Erythroblast (primary cell): ENCODE measurements around the gene PTS.
A peak's percentile ranks its signal among the peaks of the same experiment; 100 is the strongest.
"Not testable (repeated sequence)": the region's sequence is repeated elsewhere in the genome, so short reads cannot be mapped to it uniquely, and the experiment has no call there.

Source experiments
- DNase-seq, 2 experiments: peaks; one replicate each; lab custom pipeline; 2025; lab: John Stamatoyannopoulos, UW
- GATA1 ChIP-seq: IDR thresholded peaks from 2 replicates; pipeline ENCODE4 v1.6.1; 2011; ENCODE audit warnings: low read depth, mild to moderate bottlenecking, control low read depth, low read length, moderate library complexity
- POLR2A ChIP-seq: IDR thresholded peaks from 2 replicates; pipeline ENCODE4 v1.6.1; 2011; ENCODE audit warnings: mild to moderate bottlenecking, low read length

PTS gene

DNA sequence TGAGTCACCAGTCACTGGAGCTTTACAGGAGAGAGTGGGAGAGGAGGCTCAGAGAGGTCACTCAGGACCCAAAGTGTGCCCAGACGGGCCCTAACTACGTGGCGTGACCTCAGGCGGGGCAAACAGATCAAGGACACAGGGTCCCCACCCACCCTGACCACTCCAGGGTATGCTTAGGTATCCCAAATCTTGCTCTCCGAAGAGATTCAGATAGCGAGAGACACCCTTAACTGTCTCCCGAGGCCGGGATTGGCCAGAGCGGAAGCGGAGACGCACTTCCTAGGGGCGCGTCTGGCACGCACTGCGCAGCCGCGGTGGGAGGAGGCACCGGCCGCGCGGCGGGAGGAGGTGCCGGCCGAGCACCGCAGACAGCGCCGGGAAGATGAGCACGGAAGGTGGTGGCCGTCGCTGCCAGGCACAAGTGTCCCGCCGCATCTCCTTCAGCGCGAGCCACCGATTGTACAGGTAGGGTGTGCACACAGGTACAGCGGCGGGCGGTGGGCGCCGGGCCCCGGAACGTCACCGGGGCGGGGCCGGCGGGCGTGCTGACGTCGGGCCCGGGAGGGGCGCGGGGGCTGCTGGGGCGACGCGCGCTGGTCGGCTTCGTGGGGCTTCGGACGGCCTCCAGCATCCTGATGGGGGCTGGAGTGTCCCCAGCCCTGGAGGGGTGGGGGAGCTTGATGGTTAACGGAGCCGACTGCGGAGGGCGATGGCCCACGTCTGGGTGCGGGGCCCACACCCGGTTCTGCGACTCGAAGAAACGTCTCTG, at the start of gene PTS:
Gene PTS, plus strand, starts transcription at position 367 of the 769 bp plus-strand sequence. Its CDS starts 16 bp downstream, at position 383.
- DNase-seq = peak; percentile 90 to 93
- TF ChIP-seq GATA1 = no peak
- peak; percentile 95 for TF ChIP-seq POLR2A

DNA sequence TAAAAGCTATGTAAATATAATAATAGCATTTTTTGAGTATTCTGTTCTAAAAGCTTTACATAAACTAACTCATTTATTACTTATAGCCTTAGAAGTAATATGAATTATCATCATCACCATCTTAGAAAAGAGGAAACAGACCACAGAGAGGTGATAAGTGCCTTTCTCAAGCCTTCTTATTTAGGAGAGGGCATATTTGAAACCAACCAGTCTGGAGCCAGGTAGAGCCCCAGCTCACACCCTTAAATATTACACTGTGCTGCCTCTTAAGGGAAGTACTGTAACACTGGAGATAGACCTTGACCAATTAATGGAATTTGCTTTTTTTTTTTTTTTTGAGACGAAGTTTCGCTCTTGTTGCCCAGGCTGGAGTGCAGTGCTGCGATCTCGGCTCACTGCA, 48.6 kb upstream of the PTS start:
- TF ChIP-seq POLR2A (no peak), GATA1 (no peak)
- no peak for DNase-seq

DNA sequence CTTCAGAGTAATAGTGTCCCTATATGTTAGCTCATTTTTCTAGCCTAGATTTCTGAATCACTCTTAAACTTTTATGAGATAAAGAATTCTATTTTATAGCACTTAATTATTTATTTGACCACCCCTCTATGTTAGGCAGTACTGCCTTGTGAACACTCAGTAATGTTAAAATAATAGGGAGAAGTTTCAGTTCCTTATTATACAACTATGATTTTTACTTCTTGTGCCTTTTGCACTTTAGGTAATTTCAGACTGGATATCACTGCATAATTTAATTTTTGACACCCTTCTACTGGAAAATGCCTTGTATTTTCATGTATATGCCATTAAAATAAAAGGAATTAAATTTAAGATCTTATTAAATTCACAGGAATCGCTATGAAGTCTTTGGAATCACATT, 47.8 kb upstream of the PTS start:
- no peak for TF ChIP-seq POLR2A
- no peak for TF ChIP-seq GATA1
- DNase-seq = no peak

DNA sequence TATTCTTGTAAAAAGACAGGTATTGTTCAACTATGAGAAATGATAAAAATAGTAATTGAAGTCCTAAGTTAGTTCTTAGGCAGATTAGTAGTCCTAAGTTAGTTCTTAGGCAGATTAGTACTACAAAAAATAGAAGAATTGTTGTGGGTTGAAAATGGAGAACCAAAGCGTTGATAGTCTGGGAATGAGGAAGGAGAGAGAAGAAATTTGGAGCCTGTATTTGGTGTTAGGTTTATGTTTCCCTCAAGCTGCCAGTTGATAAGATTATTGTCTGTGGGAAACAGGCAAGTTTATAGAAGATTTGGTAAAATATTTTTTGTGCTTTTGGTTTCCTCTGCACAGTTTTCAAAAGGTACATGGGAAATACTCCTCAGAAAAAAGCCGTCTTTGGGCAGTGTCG, 47.3 kb upstream of the PTS start:
- TF ChIP-seq POLR2A = no peak
- TF ChIP-seq GATA1 = no peak
- DNase-seq = no peak

DNA sequence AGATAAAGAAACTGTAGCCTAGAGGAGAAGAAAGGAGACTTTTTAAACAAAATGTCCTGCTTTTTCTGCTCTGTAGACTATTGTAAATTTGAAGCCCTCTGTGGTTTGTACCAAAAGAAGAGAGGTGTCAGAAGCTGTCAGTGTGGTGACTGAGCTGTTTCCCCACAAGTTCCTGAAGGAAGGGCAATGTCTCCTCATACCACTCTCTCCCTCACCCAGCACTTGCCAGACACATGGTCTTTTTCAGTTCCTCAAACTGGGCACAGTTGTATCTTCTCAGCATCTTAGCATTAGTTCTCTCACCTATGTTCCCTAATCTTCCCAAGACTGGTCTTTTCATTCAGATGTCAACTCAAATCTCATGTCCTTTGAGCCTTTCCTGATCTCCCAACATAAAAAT, 46.6 kb upstream of the PTS start:
- no peak for DNase-seq
- TF ChIP-seq POLR2A (no peak), GATA1 (no peak)

DNA sequence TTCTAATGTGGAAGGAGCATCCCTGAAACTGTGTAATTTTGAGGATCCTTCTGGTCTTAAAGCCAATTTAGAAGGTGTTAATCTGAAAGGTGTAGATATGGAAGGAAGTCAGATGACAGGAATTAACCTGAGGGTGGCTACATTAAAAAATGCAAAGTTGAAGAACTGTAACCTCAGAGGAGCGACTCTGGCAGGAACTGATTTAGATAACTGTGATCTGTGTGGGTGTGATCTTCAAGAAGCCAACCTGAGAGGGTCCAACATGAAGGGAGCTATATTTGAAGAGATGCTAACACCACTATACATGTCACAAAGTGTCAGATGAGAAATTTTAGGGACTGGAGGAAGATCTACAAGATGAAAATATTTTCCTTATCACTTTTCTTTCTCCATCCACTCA, 43.4 kb upstream of the PTS start:
- TF ChIP-seq GATA1 = no peak
- no peak for DNase-seq

DNA sequence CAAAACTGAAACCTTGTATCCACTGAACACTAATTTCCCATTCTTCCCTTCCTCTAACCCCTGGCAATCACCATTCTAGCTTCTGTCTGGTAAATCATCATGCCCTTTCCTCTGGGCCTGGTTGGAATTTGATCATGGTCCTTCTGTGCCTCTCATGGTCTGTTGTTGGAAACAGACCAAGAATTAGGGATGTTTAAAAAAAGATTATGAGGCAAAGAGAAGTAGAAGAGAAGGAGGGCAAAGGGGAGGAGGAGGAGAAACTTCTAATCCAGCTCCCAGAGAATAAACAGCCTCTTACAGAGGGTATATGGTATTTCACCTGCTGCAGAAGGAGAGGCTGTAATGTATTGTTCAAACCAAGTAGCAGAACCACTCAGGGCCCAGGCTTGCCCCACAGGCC, 40.3 kb upstream of the PTS start:
- no peak for TF ChIP-seq GATA1
- TF ChIP-seq POLR2A = no peak
- DNase-seq = no peak

DNA sequence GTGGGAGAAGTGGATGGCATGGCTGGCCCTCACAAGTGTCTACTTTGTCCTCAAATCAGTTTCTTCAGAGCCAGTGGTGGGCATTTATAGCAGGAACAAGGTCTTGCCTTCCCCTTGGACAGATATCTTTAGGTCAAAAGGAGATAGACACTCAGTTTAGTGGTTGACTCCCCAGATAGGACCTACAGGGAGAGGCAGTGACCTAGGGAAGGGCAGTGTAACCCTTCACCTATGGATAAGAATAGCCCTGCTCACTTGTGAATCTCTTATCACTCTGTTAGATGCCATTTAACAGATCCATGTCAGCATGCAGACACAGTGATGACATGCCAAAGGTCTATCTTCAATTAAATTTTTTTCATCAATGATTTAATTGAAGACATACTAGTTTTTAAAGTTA, 39.9 kb upstream of the PTS start:
- no peak for DNase-seq
- TF ChIP-seq GATA1 (no peak), POLR2A (no peak)

DNA sequence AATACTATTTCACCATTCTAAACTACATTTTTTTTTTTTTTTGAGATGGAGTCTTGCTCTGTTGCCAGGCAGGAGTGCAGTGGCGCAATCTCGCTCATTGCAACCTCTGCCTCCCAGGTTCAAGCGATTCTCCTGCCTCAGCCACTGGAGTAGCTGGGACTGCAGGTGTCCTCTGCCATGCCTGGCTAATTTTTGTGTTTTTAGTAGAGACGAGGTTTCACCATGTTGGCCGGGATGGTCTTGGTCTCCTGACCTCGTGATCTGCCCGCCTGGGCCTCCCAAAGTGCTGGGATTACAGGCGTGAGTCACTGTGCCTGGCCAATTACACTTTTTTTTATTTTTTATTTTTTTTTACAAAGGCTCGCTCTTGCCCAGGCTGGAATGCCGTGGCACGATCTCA, 31.1 kb upstream of the PTS start:
- not testable (repeated sequence) for DNase-seq

DNA sequence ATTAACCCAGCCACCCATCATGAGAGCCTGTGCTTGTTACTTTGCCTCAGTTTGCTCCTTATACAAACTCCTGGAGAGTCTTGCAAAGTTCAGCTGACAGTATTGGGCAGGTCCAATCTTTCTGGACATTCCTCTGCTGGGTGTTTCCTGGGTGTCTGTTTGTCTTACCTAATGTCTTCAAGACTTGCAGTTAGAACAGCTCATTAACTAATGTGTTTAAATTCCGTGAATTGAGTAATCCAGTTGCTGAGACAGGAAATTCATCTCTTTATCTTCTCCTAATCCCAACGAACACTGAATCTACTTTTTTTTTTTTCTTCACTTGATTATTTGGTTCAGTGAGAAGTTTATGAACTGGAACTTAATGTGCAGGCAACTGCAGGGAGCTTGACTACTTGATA, 30.3 kb upstream of the PTS start:
- DNase-seq = no peak
- no peak for TF ChIP-seq GATA1
- TF ChIP-seq POLR2A = no peak

DNA sequence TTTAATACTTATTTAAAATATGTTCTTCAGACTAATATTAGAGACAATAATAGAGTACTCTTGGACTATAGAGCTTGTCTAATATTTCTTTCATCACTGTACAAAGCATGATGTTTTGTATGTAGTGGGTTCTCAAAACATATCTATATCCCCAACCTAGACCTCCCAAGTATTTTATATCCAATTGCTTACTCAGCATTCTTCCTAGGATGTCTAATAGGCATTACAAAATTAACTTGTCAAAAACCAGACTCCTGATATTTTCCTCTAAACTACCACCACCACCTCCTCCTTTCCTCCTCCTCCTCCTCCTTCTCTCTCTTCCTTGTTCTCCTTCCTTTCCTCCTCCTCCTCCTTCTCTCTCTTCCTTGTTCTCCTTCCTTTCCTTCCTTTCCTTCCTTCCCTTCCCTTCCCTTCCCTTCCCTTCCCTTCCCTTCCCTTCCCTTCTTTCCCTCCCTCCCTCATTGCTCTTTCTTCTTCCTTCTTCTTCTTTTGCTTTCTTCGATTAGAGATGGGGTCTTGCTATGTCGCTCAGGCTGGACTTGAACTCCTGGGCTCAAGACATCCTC, 29.6 kb upstream of the PTS start:
- DNase-seq = no peak
- TF ChIP-seq POLR2A (no peak), GATA1 (no peak)

DNA sequence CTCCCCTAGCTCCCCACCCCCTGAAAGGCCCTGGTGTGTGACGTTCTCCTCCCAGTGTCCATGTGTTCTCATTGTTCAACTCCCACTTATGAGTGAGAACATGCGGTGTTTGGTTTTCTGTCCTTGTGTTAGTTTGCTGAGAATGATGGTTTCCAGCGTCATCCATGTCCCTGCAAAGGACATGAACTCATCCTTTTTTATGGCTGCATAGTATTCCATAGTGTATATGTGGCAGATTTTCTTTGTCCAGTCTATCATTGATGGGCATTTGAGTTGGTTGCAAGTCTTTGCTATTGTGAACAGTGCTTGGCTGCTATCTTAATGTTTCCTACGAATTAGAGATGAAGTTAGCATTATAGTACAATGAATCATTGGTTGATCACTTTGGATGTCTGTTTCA, 27.1 kb upstream of the PTS start:
- not testable (repeated sequence) for DNase-seq

DNA sequence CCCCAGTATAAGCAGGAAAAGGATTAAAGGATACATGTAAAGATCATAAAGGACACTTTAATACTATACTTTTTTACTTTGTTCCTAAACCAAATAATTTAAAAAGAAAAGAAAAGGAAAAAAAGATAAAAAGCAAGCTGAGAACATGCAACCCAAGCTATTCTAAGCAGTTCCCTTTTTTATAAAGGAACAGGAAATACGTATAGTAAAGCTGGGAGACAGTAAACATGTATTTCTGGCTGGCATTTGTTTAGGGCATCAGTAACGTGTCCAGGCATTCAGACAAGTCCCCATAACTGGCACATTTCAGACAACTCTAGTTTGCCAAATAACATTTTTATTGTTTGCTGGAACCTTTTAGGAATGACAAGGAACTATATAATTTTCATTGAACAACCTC, 26.0 kb upstream of the PTS start:
- TF ChIP-seq GATA1 (no peak), POLR2A (no peak)
- no peak for DNase-seq

DNA sequence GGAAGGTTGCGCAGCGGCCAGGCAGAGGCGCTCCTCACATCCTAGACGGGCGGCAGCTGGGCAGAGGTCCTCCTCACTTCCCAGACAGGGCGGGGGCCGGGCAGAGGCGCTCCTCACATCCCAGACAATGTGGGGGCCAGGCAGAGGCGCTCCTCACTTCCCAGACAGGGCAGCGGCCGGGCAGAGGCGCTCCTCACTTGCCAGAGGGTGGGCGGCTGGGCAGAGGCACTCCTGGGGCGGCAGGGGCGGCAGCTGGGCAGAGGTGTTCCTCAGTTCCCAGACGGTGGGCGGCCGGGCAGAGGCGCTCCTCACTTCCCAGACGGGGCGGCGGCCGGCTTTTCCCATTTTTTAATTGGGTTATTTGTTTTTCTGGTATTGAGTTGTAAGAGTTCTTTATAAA, 20.2 kb upstream of the PTS start:
- no peak for DNase-seq
- TF ChIP-seq GATA1 (no peak), POLR2A (no peak)

DNA sequence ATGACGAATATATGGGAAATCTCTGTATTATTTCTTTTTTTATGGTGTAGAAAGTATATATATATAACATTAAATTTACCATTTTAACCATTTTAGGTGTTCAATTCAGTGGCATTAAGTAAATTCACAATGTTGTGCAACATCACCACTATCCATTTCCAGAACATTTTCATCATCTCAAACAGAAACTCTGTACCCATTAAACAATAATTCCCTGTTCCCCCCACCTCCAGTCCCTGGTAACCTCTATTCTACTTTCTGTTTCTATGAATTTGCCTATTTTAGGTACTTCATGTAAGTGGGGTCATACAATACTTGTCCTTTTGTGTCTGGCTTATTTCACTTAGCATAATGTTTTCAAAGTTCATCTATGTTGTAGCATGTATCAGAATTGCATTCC, 15.3 kb upstream of the PTS start:
- no peak for DNase-seq
- TF ChIP-seq POLR2A (no peak), GATA1 (no peak)
